ENCODE measurements around the gene STK25.
"Not testable (repeated sequence)": the region's sequence is repeated elsewhere in the genome, so short reads cannot be mapped to it uniquely, and the experiment has no call there.

The STK25 gene

GRCh38 chr2:241461693-241462677, 46.4 kb downstream of the STK25 start:
- no peak for DNase-seq

GRCh38 chr2:241460631-241461030, 47.8 kb downstream of the STK25 start:
- no peak for DNase-seq

- no peak for DNase-seq
Observed at GRCh38 chr2:241459520-241459919, 48.9 kb downstream of the STK25 start.

- DNase-seq: no peak
Observed at GRCh38 chr2:241458687-241459086, 49.7 kb downstream of the STK25 start.

GRCh38 chr2:241456546-241456945, 51.8 kb downstream of the STK25 start:
- no peak for DNase-seq

GRCh38 chr2:241454837-241455485, 53.4 kb downstream of the STK25 start:
- no peak for DNase-seq

GRCh38 chr2:241453919-241454318, 54.5 kb downstream of the STK25 start:
- not testable (repeated sequence) for DNase-seq

- no peak for DNase-seq
Observed at GRCh38 chr2:241451840-241452506, 56.4 kb downstream of the STK25 start.

- DNase-seq: not testable (repeated sequence)
Observed at GRCh38 chr2:241450092-241450491, 58.3 kb downstream of the STK25 start.

GRCh38 chr2:241445426-241445825, 63.0 kb downstream of the STK25 start:
- no peak for DNase-seq

- DNase-seq: peak; percentile 92 to 96
Observed at GRCh38 chr2:241443486-241444223, 64.7 kb downstream of the STK25 start.
